ENCODE measurements around the gene KCNN3.

The KCNN3 gene

DNA sequence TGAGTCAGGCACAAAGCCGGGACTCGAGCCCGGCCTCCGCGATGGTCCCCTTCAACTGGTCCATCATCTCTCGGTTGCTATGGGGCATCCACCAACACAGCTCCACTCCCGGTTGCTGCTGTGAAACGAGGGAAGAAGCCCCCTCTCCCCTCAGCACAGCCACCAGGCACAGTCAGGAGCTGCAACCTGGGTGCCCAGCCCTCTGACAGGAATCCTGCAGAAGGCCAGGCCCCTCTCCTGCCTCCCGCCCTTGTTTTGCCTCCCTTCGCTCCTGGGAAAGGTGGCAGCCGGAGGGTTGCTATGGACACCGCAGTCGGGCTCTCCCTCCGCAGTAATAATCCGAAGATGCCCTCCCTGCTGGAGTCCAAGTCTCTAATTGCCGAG is 8.9 kb upstream of the KCNN3 start:
- no peak for DNase-seq (ENCODE audit: low spot score)

DNA sequence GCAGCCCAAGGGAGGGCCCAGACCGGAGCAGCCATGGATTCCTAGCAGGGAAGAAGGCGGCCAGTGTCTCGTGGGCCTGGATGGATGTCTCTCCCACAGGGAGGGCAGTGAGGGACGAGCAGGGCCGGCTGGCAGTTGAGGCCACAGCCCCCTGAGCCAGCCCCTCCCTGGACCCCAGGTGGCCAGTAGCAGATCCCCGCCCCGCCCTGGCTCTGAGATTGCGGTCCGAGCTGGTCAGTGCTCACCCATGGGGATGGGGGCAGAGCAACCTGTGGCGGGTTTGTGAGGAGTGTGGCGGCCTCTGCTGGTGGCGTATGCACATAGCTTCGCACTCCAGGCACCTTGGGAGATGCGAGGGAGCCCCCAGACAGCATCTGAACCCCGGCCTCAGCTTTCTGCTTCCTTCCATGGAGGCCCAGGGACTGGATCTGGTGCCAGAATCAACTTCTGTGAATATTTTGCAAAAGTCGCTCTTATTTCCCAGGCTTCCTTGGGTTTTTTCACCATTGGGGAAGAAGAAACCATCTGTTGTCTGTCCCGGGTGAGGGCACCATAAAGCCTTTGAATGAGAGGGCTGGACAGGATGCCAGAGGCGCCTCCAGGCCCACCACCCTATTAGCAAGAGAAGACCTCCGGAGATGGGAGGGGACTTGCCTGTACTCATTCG is 8.4 kb upstream of the KCNN3 start:
- peak; percentile 73 for DNase-seq (ENCODE audit: low spot score)

DNA sequence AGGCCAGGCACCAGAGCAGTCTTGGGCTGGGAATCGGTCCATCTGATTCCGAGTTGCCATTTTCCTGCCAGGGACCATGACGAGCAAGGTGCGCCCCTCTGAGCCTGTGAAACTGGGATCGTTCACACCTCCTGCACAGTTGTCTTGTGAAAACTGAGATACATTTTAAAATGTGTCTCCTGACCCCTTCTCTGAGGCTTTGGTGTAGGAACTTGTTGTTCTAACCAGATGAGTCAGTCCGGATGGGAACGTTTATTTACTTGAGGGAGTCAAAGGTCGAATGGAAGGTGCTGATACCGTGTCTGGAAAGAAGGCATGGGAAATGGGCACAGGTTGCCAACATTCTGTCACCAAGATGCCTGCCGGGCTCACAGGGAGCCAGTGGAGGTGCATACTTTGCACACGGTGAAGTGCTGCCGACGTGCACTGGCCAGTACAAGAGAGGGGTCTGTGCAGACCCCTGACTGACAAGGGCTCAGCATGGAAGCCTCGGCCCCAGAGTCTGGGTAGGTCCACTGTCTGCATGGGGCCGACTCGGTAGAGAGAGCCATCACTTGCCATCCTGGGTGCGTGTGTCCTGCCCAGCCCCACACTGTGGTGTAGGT is 7.4 kb upstream of the KCNN3 start:
- DNase-seq (ENCODE audit: low spot score): no peak

DNA sequence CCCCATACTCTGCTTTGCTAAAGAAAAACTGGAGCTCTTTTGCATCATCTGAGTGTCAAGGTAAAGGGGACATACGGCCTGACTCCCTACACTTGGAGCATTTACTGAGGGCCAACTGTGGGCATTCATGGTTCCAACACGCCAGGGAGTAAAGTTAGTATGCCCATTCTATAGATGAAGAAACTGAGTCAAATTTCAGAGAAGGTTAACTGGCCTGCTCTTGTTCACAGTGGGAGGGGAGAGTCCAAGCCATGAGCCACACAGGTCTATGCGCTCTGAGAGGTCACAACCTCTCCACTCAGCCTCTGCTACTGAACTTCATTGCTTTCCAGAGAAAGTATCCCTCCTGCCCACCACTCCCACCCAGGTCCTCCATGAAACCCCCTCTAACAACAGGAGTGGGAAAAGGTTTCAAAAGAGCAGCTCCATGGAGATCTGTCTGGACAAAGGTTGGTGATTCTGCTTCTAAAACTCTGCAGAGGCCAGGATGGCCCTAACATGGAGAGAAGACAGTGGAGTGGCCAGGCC is 6.8 kb upstream of the KCNN3 start:
- no peak for DNase-seq (ENCODE audit: low spot score)

DNA sequence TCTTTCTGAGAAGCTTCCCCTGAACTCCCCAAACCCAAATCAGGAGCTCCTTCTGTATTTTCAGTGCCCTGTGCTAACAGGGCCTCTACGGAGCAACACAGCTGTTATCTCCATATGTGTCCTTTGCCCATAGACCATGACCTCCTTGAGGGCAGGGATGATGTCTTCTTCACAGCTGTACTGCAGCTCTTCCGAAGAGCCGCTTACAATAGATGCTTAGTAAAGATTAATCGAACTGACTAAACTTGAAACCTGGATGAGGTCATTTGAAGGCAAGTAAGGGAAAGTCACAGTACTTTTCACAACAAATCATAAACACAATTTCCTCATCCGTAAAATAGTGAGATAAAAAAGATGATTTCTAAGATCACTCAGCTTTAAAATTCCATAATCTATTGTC is 4.4 kb upstream of the KCNN3 start:
- no peak for DNase-seq (ENCODE audit: low spot score)

DNA sequence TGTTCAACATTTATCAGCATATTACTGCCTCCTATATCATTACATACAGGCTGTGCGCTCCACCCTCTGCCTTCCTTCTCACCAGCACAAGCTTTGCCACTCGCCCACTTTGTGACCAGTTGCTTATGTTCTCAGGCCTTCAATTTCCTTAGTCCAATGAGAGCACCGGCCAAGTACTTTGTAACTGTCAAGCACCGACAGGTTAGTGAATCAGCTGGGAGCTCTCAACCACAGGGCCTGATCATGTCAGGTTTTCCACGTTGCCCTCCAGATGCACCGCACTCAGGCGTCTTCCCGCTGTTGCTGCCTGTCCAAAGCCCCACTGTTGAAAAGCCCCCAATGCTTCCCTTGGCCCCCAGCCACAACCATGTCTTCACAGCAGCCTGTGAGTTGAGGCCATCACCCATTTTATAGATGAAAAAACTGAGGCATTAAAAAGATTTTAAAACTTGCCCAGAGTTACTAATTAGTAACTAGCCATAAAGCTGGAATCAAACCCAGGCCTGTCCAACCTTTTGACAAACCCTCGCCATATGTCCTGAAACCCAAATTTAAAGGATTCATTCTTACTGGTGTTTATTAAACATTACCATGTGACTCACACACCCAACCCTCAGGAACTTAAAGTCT is 3.4 kb upstream of the KCNN3 start:
- no peak for DNase-seq (ENCODE audit: low spot score)

DNA sequence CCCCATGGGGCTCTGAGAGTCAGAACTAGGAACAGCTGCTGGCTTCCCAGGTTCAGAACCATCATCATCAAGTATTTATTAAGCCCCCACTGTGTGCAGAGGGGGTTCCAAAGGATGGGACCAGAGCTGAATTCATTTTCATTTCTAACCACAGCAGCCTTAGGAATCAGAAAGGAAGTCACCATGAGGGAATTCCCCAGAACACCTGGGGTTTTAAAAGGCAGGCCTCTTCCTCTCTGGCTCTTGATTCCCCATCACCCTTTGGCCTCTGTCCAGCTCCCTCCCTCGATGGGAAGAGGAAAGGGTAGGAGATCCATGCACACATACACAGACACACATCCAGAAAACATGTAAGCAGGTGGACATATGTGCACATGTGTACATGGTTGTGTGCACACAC is 1.3 kb upstream of the KCNN3 start:
- no peak for DNase-seq (ENCODE audit: low spot score)

DNA sequence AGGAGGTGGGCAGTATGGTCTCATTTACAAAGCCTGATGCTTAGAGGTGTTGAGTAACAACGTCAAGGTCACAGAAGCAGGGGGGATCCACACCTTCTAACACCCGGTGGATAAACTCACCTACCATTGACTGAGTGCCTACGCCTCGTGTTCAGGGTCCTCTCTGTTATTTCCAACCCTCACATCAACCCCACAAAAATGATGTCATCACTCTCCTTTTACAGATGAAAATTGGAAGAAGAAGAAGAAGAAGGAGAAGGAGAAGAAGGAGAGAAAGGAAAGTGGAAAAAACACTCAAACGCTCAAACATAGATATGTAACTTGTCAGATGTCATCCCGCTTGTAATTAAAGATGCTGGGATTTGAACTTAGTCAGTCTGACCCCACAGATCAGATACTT is 653 bp upstream of the KCNN3 start:
- DNase-seq (ENCODE audit: low spot score): no peak

DNA sequence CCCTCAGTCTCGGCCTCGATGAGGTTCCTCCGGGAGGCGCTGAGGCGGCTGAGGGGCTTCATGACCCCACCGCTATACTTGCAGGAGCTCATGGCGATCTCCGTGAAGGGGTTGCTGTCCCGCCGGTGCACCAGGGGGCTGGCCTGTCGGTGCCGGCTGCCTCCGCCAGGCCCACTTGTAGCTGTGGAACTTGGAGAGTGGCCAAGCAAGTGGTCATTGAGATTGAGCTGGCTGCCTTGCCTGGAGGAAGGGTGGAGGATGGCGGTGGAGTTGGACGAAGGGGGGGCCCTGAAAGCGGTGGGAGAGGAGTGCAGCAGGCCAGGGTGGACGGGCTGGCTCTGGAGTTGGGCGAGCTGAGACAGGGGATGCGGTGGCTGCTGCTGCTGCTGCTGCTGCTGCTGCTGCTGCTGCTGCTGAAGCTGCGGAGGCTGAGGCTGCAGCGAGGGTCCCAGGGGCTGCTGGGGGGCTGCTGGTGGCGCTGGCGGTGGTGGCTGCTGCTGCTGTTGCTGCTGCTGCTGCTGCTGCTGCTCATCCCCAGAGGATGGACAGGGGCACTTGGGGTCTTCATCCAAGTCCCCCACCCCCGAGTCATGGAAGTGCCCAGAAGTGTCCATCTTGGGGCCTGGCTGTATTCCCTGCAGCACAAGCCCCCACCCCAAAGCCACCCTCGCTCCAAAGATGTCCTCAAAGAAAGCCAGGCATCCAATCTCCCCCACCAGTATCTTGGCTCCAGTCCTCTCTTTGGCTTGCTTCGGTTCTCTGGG is 548 bp downstream of the KCNN3 start:
- DNase-seq (ENCODE audit: low spot score): no peak

DNA sequence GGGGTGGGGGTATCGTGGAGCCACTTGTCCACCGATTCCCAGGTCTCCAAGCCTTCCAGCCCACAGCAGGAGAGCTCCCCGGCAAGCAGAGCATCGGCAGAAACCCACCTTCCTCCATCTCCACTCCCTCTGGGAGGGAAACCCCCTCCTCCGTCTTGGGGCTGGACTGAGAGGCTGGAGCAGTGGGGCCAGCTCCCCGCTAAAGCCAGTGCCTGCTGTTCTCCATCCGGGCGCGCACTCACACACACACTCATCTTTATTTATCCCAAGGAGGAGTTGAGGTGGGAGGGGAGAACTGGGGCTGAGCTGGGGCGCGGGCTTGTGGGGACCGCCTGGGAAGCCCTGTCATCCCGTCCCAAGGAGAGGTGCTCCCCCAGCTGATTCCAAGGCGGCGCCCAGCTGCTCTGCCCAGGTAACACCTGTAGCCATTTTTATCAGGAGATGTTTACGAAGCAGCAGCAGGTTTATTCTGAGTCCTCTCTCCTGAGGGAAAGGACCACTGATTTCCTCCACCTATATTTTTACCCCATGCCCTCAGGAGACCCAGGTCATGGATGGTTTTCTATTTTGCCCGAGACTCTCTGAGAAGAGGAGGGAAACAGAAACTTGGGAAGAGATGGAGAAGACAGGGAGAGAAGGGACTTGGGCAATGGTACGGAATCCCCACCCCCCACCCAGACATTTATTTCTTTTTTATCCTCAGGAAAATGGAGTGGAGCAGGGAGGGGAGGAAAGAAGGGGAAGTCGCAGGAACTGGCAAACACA is 2.1 kb downstream of the KCNN3 start:
- DNase-seq (ENCODE audit: low spot score): no peak

DNA sequence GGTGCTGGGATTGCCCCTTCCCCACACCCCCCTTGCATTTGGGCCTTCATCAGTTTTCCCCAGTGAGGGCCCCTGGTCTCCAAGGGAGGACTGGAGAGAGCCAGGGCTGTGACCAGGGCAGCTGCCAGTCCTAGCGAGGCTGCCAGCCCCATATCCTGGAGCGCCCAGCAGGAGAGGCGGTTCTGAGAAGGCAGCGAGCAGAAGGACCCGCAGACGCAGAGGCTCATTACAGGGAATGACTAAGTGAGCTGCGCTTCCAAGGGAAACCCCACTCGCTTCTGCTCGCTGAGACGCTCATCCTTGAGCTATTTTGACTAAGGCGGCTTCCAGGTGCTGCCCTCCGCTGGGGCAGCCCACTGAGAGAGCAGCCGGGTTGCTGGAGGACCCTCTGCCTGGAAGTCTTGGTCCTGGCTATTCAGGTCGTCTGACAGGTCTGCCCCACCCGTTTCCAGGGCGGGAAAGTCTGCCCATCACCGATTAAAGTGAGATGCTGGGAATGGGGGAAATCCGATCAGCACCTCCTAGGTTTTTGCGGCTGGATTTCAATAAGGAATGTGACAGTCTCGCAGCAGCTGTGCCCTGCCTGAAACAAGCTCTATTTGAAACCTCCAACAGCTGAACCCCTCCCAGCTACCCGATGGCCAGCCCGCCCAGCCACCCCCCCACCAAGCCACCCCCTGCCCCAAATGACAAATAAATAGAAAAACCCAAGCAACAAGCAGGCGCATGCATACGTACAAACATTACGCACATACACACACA is 2.8 kb downstream of the KCNN3 start:
- peak; percentile 71 for DNase-seq (ENCODE audit: low spot score)

DNA sequence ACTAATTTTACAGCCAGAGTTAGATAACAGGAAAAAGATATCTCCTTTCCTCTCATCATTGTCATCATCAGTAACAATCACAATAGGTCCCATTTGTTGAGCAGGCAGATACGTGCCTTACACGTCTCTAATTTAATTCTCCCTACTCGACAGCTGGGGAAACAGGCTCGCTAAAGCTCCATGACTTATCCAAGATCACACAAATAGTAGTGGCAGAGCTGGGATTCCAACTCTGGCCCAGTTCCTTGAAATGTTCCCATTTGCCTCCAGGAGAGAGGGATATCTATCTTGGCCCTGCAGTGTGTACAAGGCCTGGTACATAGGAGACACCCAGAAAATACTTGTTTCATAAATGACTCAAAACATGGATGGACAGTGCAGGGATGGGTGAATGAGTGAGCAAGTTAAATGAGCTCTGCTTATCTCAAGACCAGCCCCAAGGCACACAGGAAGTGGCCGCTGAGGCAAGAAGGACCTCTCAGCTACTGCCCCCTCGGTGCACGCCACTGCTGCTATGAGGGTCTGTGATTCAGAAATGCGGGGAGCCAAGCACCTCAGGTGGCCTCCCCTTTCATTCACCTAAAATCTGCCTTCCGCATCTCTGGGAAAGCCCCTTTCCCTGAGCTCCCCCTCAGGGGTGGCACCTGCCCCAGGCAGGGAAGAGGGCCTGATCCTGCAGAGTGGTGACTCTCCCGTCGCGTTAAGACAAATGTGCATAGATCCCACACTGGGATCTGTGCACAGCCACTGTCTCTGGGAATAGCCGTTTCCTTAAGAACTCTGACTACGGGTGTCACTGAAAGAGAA is 3.6 kb downstream of the KCNN3 start:
- no peak for DNase-seq (ENCODE audit: low spot score)

DNA sequence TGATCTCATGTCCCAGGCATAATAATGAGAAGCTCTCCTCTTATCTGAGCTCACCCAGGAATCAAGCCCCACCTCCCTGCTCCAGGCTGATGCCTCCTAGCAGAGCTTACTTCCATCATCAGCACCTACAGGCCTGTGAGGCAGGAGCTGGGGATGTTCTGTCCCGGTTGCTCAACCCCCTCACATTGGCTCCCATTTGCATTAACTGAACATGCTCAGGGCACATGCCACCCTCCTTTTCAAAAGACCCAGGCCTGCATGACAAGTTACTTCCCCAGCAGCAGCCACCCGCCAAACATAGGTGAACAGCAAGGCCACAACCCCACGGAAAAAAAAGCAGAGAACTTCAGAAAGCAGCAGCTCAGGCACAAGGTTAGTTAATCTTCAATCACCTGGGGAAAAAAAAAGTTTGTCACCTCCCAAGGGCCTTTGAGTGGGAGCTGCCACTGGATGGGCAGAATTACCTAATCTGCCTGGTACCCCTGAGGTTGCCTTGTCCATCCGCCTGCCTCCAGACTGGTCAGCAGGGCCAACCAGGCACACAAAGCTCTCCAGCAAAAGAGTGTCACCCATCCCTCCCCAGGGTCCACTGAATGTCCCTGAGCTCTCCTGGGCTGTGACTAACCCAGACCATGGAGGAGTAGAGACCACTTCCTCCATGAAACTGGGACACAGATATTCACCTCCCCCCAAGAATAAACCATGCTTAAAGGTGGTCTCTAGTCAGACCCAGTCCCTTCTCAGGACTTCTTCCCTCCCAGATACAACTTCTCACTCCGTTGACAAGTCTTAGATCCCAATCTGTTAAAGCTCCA is 4.4 kb downstream of the KCNN3 start:
- DNase-seq (ENCODE audit: low spot score): no peak

DNA sequence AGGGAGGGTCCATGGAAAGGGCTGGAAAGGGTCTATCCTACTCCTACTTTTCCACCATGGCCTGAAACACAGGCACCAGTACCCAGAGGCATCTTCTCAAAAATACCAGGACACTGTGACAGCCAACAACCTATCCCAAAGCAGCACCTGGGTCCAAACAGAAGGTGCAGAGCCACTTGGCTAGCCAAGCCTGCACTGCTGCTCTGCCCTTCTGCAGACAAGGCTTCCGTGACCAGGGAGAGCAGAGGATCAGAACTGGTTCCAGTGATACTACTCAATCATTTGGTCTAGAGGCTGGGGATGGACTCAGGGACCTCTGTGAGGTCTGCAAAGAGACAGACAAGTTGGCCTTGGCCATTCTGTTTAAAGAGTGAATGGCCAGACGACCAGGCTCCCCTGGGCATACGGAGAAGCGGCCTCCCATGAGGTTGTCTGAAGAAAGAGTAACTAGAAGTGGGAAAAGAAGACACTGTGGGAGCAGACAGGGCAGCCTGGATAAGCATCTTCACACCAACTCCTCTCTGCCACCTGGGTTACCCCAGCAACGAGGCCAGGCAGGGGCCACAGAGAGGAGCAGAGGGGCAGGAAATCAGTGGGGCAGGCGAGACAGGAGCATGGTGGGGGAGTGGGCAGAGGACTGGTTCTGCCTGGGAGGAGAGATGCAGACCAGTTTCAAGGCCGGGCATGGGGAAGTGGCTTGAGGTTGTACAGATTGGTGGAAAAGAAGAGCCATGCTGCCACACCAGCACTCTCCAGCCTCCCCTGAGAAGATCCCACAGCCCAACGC is 5.7 kb downstream of the KCNN3 start:
- no peak for DNase-seq (ENCODE audit: low spot score)

DNA sequence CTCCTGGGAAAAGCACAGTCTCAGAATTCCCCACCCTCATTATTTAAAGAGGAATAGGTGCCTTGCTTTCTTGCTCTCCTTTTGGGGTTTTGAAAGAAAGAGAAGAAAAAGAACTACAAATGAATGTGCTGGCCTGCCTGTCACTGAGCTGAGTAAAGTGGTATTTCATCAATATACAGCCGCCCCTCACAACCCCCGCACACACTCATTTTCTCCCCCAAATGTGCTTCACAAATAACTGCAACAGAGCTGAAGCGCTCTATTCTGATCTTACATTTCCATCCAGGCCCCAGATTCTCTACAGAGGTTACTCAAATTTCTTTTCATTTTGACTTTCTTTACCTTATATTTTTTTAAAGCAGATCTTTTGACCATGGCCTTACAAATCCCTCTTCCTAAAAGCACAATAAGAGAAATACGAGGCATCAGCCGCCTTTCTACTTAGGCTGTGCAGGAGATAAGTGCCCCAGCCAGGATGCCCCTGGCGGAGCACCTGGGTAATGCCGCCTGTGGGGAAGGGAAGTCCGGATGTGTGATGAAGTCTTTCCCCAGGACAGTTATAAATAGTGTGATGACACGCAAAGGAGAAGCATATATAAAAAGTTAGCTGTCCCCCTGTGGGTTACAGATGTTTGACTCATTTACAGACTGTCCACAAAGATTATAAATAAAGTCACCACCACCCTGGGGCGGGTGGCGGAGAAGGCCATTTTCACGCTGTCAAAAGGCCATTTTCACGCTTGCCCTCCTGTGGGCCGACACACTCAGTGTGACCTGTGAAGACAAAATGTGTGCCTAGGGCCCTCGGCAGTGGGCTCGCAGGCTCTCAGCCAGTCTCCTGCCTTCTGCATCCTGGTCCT is 6.5 kb downstream of the KCNN3 start:
- peak; percentile 93 for DNase-seq (ENCODE audit: low spot score)

DNA sequence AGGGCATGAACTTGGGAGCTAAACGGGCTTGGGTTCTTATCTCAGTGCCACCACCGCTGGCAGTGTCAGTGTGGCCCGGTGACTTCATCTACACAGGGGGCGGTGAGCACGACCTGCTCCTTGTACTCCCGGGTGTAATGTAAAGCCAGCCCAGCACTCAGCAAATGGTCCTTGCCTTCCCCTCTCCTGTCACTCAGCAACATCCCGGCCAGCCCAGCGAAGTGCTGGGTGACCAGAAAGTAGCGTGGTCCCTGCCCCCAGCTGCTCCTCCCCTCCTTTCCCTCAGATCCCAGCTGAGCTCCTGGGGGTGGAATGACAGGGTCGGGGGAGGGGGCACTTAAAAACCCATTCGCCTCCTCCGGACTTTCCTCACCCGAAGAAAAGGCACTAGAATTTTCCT is 7.2 kb downstream of the KCNN3 start:
- DNase-seq (ENCODE audit: low spot score): no peak

DNA sequence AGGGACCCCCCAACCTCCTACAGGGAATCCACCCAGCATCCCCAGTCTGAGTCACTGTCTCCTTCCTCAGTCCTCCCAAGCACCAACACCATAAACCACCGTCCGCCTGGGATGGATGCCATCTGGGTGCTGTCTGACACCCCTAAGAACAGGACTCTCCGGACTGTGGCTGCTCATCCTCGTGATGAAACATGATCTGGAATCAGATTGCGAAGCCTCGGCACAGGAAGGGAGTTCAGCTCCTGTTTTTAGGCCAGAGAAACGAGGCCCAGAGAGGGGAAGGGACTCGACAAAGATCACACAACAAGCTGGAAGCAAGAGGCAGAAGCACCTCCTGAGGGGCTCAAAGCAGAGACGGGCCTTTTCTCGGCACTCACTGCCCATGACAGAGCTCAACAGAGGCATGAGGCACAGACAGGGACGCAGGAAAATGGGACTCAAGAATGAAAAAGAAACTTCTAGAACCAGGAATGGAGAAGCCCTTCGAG is 8.4 kb downstream of the KCNN3 start:
- DNase-seq (ENCODE audit: low spot score): no peak

Data from kidney capillary endothelial cell (primary cell).